SK-N-SH treated with all-trans-retinoic acid at 6 μM for 48 hours (cell line): ENCODE data around the gene EVI5.

Experiments
- GLIS3 ChIP-seq: fragments of 250-450 bp; sonication (Bioruptor Pico); IDR thresholded peaks from 2 replicates; pipeline ENCODE4 v1.5.0; 2020; ENCODE audit warnings: mild to moderate bottlenecking, moderate library complexity
- PATZ1 ChIP-seq: fragments of 250-450 bp; sonication (Bioruptor Pico); IDR thresholded peaks from 2 replicates; pipeline ENCODE4 v1.8.0; 2020; ENCODE audit warnings: mild to moderate bottlenecking, moderate library complexity, borderline replicate concordance
- ZFP30 ChIP-seq: fragments of 450-650 bp; formaldehyde crosslinking; IDR thresholded peaks from 2 replicates; pipeline ENCODE4 v1.5.0; 2022; ENCODE audit warnings: mild to moderate bottlenecking, moderate library complexity
- ZNF8 ChIP-seq: fragments of 450-650 bp; formaldehyde crosslinking; IDR thresholded peaks from 2 replicates; pipeline ENCODE4 v1.5.0; 2020; ENCODE audit warnings: mild to moderate bottlenecking, moderate library complexity

GRCh38 chr1:92655197-92655801, 129.6 kb downstream of the EVI5 start:
- no peak for TF ChIP-seq GLIS3
- no peak for TF ChIP-seq ZNF8 (CRISPR knock-in tag)
- no peak for TF ChIP-seq PATZ1 (CRISPR knock-in tag)
- no peak for TF ChIP-seq ZFP30 (CRISPR knock-in tag)
